CD4-positive, alpha-beta T cell treated with Interleukin-6 at 100 ng/mL for 8 hours (primary cell): ENCODE results near the gene SEBOX.

Experiments
- DNase-seq: peaks from one replicate; pipeline ENCODE4 v3.0.0-alpha.2; 2020; ENCODE audit warnings: mixed read lengths, low spot score

Gene SEBOX

DNA sequence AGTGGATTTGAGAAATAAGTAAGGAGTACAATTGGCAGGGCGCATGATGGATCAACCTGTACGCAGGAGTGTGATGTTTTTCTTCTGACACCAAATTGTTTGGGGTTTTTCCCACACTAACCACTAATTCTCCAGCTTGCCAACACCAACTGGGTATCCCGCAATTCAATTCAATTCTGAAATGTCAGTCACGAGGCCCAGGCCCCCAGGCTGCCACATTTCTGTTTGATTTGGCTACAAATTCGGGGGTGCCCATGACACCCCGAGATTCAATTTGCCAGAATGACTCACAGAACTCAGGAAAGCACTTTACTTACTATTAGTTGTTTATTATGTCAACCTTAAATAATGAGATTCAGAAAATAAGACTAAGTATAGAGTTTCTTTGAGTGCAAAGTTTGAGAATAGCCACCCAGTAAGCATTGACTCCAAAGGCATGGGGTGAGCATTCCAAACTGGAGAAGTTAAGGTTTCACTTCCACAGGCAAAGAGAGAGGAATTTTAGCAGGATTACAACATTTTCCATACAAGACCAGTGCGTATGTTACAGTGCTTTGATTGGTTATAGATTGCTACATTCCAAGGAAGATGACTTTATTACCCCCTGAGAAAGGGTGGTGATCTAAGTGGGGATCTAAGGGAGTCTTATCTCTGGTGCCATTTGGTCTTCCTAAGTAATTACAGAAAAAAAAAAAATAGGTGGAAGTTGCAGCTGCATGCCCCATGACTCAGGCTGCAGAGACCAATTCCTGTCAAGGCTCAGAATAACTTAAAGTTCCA is 29.5 kb upstream of the SEBOX start:
- DNase-seq, result no peak

DNA sequence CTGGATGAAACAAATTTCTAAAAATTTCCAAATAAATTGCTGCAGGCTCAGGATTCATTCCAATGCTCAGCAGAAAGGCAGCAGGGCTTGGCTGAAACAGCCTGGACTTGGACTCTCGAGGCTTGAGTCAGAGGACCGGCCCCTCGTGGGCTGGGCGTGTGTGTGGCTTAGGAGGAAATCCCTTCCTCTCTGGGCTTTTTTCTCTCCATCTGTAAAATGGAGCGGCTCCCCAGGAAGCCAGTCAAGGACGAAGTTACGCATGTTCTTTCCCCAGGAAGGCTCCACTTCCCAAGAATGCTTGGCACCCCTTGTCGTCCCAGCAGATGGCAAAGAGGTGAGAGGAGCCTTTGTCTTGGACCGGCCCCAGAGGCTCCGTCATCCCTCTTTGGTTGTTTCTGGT is 27.5 kb upstream of the SEBOX start:
- no peak for DNase-seq

DNA sequence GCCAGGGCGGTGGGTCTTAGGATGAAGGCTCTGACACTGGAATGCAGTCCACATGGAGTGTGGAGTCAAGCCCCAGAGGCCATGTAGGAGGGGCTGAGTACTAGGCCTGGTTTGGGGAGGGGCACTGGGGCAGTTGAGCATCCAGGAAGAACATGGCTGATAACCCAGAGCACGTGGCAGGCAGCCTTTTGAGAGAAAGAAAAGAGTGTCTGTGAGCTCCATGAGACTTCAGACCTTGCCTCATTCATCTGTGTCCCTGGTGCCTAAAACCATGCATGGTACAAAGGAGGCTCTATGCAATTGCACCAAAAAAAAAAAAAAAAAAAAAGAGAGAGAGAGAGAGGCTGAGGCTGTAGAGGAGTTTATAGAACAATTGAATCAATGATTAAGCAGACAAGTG is 26.4 kb upstream of the SEBOX start:
- no peak for DNase-seq

DNA sequence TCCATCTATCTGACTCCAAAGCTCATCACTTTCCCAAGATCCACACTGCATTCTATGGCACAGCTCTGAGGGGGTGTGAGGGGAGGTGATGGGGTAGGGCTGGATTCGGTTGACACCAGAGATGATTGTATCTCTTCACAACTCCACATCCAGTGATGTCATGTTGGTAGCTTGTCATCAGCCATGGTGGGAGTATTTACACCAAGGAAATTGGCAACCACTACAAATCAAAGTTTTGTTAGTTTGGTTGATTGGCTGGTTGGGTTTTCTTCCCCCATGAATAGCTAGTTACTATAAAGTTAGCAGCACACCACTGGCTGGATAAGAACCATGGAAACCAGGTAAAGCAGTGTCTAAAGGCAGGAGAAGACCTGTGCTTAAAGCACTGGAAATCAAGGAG is 26.0 kb upstream of the SEBOX start:
- DNase-seq, result no peak

DNA sequence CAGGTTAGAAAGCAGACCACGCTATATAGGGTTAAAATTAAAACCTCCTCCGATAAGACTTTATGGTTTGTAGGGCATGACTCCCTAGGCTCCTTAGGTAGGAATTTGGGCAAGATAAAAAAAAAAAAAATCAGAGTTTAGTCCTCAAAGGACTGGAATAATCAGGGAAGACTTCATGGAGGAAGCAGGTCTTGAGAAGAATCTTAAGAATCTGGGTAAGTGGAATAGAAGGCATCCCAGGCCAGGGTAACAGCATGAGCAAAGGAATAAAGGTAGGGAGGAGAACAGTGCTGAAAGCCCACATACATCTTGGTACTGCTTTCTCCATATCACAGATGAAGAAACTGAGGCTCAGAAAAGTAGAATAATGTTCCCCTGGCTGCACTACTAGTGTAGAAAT is 25.6 kb upstream of the SEBOX start:
- DNase-seq, result no peak

DNA sequence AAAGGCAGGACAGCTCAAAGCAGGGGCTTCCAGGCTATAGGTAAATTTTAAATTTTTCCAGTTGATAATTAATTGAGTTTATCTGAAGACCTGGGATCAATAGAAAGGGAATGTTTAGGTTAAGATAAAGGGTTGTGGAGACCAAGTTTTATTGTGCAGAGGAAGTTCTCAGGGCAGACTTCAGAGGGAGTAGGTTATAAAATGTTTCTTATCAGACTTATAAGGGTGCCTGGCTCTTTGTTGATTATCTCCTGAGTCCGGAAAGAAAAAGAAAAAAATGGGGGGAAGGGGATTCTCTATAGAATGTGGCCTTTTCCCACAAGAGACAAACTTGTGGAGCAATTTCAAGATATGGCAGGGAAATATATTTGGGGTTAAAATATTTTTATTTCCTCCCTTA is 25.1 kb upstream of the SEBOX start:
- DNase-seq, result no peak

DNA sequence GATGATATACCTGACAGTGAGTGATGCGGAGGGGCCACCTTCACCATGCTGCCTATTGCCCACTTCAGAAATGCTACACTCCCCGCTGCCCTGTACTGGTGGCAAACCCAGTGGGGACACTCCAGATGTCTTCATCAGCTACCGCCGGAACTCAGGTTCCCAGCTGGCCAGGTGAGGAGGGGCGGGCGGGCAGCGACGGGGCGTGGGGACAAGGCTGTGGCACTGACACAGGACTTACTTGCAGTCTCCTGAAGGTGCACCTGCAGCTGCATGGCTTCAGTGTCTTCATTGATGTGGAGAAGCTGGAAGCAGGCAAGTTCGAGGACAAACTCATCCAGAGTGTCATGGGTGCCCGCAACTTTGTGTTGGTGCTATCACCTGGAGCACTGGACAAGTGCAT is 23.1 kb upstream of the SEBOX start:
- no peak for DNase-seq

DNA sequence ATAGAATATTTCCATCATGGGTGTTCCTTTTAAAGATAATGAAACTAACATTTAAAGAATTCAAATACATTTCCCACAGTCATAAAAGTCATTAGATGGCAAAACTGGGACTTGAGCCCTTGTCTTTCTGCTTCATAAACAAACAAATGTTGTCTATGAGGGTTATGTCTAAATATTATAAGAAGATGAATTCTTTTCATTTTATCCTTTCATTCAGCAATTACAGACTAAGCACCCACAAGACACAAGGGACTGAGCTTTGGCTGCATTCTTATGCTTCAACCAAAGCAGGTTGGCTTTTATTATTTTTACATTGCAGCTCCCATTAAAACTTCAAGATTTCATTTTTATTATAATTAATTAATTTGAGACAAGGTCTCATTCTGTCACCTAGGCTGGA is 21.4 kb upstream of the SEBOX start:
- DNase-seq, result no peak

DNA sequence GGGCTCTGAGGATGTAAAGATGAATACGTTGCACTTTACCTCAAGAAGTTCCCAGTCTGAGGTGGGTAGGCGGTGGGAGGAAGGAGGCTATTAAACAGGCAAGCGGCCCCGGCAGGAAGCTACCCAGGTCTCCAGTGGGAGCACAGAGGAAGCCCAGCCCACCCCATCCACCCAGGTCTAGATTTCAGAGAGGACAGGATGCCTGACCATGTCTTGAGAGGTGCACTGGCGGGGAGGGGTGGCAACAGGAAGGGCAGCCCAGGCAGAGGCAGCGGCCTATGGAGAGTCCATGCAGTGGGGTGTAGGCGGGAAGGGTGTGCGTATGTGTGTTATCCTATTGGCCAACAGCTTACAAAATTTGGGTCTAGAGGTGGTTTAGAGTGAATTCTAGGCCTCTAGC is 20.4 kb upstream of the SEBOX start:
- peak; percentile 12 for DNase-seq

DNA sequence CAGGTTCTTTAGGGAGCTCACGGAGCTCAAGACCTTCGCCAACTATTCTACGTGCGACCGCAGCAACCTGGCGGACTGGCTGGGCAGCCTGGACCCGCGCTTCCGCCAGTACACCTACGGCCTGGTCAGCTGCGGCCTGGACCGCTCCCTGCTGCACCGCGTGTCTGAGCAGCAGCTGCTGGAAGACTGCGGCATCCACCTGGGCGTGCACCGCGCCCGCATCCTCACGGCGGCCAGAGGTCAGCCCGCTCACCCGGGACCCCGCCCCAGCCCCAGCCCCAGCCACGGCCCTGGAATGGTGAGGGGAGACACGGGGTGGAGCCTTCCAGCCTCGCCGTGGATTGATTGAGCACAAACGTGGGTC is 20.0 kb upstream of the SEBOX start:
- no peak for DNase-seq

DNA sequence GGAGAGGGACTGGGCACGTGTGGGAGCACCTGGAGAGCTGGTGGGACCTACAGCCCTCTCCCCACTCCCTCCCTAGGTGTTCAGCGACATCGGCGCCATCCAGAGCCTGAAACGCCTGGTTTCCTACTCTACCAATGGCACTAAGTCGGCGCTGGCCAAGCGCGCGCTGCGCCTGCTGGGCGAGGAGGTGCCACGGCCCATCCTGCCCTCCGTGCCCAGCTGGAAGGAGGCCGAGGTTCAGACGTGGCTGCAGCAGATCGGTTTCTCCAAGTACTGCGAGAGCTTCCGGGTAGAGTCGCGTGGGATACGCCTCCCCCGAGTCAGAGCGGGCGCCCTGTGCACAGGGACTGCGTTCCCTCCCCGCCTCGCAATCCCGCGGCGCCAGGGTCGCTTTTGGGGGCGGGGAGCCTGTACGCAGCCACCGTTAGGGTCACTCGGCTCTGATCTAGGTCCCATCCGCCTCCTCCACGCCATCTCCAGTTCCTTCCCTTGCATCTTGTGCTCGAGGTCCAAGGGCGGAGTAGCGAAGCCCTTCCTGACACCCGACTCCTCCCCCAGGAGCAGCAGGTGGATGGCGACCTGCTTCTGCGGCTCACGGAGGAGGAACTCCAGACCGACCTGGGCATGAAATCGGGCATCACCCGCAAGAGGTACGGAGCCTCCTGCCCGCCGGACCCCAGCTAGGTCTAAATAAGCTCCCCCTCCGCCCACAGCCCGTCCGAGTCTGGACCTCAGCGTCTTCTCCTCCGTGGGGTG is 19.5 kb upstream of the SEBOX start:
- DNase-seq, result peak; percentile 59

DNA sequence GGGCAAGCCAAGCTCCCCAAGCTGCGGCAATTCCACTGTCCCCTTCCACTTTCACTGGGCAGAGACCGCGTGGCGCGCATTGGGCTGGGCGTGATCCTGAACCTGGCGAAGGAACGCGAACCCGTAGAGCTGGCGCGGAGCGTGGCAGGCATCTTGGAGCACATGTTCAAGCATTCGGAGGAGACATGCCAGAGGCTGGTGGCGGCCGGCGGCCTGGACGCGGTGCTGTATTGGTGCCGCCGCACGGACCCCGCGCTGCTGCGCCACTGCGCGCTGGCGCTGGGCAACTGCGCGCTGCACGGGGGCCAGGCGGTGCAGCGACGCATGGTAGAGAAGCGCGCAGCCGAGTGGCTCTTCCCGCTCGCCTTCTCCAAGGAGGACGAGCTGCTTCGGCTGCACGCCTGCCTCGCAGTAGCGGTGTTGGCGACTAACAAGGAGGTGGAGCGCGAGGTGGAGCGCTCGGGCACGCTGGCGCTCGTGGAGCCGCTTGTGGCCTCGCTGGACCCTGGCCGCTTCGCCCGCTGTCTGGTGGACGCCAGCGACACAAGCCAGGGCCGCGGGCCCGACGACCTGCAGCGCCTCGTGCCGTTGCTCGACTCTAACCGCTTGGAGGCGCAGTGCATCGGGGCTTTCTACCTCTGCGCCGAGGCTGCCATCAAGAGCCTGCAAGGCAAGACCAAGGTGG is 16.3 kb upstream of the SEBOX start:
- no peak for DNase-seq

DNA sequence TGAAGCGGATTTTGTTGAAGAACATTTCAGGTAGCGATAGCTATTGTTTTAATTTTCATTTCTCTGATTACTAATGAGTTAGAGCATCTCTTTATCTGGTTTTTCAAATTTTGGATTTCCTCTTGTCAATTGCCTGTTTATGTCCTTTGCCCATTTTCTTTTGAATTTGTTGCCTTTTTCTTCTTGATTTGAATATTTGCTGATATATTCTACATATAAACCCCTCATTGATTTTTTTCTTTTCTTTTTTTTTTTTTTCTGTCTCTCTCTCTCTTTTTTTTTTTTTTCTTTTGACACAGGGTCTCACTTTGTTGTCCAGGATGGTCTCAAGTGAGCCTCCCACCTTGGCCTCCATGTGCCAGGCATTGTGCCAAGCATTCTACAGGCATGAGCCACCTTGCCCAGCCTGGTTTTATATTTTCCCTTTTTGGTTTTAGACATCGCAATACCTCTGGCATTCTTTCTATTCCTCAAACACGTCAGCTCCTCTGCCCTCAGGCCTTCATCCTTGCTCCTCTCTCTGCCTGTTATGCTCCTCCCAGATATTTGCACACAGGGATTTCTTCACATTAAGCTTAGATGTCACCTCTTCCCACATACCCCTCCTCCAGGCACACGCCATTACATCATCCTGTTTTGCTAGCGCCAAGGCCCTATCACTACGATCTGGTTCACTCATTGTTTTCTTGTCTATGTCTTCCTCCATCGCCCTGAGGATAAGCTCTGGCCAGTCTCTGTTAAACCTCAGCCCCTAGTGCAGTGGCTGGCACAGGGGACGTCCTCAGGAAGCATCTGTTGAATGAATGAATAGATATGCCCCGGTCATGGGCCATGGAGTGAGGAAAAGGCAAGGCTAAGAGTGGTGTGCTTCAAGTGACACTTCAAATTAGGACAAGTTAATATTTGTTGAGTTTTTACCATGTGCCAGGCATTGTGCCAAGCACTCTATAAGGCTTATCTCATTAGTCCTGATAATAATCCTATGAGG is 15.1 kb upstream of the SEBOX start:
- DNase-seq, result no peak

DNA sequence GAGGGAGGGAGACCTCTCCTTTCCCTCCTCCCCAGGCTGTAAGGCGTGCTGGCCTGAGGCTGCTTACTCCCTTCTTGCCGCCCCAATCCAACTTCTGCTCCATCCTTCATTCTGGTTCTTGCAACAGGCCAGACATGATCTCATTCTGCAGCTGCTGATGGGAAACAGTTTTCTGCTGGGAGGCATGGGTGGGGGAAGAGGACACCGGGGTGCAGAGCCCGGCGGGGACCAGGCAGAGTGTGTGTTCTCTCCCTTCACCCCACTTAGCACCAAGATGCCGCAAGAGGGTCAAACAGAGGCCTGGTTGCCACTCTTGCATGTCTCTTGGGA is 7.9 kb upstream of the SEBOX start:
- no peak for DNase-seq

DNA sequence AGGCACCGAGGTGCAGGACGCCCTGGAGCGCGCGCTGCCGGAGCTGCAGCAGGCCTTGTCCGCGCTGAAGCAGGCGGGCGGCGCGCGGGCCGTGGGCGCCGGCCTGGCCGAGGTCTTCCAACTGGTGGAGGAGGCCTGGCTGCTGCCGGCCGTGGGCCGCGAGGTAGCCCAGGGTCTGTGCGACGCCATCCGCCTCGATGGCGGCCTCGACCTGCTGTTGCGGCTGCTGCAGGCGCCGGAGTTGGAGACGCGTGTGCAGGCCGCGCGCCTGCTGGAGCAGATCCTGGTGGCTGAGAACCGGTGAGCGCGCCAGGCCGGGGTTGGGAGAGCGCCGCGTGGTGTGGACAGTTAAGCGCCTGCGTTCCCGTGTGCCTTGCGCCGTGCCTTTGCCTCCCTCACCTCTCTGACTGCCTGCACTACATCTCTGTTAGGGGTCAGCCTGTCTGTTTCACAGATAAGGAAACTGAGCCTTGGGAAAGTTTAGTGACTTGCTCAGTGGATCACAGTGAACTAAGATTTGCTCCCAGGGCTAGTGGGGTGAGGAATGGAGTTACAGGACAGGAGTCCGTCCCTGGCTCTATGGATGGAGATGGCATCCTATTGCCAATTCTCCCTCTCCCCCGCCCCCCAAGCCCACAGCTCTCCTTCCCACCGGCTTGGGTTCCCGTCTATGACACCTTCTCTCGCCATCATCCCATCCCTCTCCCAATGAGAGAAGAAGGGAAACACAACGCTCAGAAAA is 7.4 kb upstream of the SEBOX start:
- no peak for DNase-seq

DNA sequence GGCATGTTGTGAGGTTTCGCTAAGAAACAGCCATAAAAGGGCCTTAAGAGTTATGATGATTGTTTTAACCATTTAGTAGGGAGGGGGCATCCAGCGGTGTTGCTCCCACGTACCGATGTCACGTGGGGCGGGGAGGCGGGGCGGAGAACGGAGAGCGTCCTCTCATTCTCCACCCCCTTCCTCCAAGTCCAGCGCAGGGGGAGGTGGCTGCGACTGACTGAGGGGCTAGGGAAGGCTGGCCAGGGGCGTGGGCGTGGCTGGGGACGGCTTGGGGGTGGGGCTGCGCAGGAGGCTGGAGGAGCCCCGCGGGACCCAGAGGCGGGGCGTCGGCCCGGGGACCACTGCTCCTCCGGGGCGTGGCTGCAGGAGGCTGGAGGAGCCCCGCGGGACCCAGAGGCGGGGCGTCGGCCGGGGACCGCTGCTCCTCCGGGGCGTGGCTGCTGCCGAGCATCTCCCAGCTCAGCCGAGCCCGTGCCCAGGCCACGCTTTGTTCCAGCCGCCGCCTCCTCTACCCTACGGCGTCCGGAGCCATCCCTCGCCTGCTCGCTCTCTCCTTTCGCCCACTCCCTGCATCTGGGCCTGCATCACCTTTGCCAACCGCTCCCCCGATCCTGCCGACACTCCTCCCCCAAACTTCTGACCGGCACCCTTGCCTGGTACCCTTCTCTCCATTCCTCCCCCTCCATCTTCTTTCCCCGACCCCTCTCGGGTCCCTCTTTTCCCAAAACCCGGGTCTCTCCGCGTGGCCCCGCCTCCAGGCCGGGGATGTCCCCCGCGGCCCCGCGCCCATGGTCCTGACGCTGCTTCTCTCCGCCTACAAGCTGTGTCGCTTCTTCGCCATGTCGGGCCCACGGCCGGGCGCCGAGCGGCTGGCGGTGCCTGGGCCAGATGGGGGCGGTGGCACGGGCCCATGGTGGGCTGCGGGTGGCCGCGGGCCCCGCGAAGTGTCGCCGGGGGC is 6.5 kb upstream of the SEBOX start, which contains the start of gene SARM1:
TSS of gene SARM1 (plus strand) at position 450 of the 958 bp plus-strand sequence. CDS start at position 789, 339 bp downstream.
- DNase-seq, result peak; percentile 87

DNA sequence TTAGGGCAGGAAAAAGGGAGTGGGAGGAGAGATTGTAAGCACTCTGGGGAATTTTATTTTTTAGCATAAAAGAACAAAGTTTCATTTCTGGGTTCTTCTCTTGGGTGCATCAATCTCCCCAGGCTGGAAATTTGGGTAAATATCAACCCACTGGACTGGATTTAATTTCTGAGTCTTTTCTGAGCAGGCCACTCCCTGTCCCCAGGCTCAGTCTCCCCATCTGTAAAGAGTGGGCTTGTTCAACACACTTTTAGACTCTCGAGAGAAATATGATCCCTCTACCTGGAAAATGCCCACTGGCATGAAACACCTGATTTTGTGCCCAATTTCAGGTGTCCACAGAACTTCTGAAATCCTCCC is 5.7 kb upstream of the SEBOX start:
- DNase-seq, result no peak

DNA sequence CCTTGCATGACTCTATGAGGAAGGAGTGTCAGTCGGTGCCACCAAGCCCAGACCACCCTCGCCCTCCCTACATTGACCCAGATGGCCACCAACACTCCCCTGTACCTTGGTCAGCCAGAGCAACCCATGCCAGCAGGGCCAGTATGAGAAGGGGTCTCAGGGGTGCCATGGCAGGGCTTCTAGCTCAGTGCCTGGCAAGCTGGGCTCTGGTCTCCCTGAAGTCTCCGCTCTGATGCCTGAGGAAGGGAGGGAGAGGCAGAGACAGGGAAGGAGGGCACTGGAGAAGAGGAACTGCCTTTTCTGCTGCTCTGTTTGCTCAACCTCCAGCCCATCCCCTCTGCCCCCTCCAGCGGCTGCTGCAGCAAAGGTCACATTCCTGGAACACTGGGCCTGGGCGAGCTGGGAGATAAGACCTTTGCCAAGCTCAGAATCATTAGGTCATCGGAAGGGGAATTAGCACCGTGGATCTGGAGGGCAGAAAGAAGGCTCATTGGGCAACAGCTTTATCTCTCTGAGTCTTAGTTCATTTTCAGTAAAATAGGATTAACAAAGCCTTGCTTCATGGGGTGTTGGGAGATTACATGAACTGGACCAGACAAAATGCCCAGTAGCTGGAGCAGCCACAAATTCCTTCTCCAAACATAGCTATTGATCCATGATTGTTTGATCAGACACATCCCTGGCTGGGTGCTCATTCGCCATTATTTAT is 5.2 kb upstream of the SEBOX start, which contains the start of gene VTN:
TSS of gene VTN (minus strand) at position 273 of the 709 bp plus-strand sequence. CDS start at position 169, 104 bp downstream.
- DNase-seq, result no peak

DNA sequence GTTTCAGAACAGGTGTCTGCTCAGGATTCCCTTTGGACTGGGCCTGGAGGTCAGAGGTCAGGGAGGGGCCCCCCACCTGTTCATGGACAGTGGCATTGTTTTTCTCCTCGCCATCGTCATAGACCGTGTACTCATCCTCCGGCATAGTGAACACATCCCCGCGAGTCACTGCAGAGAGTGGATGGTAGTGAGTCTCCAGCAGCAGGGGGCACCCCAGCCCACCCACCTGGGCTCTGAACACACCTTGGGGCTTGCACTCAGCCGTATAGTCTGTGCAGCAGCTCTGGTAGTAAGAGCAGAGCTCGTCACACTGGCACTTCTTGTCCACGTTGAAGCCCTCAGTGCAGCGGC is 4.7 kb upstream of the SEBOX start:
- DNase-seq, result no peak
